ENCODE data around the gene RANGAP1.

- no peak for TF ChIP-seq CTCF (IDR thresholded peaks at IDR 0.05; ENCODE audit: borderline replicate concordance, extremely low read depth, low read length, poor library complexity, severe bottlenecking)
- TF ChIP-seq EZH2 (IDR thresholded peaks at IDR 0.05; ENCODE audit: borderline replicate concordance, low read depth, low read length, severe bottlenecking), result no peak
These were observed 80.7 kb downstream of the RANGAP1 start, which contains the start of gene L3MBTL2 for GRCh38 chr22:41204992-41205900.

Measured in DND-41 (cell line).